Endothelial cell of umbilical vein (primary cell): ENCODE measurements around the gene ZDHHC18. TPM values are rescaled to one million over a fixed set of nuclear protein-coding genes. Genes with fewer than 3 reads are reported as not detected.

Experiments
- BruUV-seq: library from RNA; stranded (reverse); fragments of 400-500 nt; replicated peaks from 2 replicates; lab custom pipeline; 2021; lab: Mats Ljungman, UMichigan
- CTCF ChIA-PET: fragments of 300-600, 350-600 bp; sonication (Branson Sonifier 250); formaldehyde crosslinking; loops from one replicate; lab custom pipeline; 2021; ENCODE audit warnings: antibody characterized with exemption, inconsistent platforms; lab: Charles Lee
- POLR2A ChIA-PET: fragments of 300-600, 350-600 bp; sonication (Branson Sonifier 250); formaldehyde crosslinking; loops from one replicate; lab custom pipeline; 2021; ENCODE audit warnings: antibody characterized with exemption, inconsistent platforms; lab: Charles Lee
- DNase-seq: peaks from one replicate; pipeline ENCODE4 v3.0.0-alpha.2; 2011; ENCODE audit warnings: low read depth, low spot score
- FAIRE-seq: peaks from 2 replicates; lab custom pipeline; 2011; peaks lifted over from hg19 to GRCh38; lab: Jason Lieb, UNC
- H2AFZ ChIP-seq: 2 replicates; pipeline ENCODE4 v1.6.0; 2012; ENCODE audit warnings: low read depth, low read length, control low read depth, inconsistent platforms
- H3K27ac ChIP-seq: 2 replicates; pipeline ENCODE4 v1.5.1; 2011; ENCODE audit warnings: low read depth, mild to moderate bottlenecking, control low read depth, low read length, moderate library complexity; ENCODE audit not compliant: insufficient read depth
- H3K27me3 ChIP-seq, 2 experiments: 2 replicates each; pipeline versions ENCODE4 v1.6.0 to v1.6.1; 2011; ENCODE audit warnings: low read length in 2 of 2, mixed read lengths in 1 of 2; ENCODE audit not compliant: control insufficient read depth in 2 of 2, insufficient read depth in 2 of 2
- H3K36me3 ChIP-seq, 2 experiments: 2 replicates in 1 of 2; 3 replicates in 1 of 2; pipeline ENCODE4 v1.5.1; 2011; ENCODE audit warnings: low read length in 2 of 2, mild to moderate bottlenecking in 1 of 2, moderate library complexity in 1 of 2; ENCODE audit not compliant: control insufficient read depth in 2 of 2, insufficient read depth in 2 of 2; ENCODE audit errors: extremely low read depth in 1 of 2
- H3K4me1 ChIP-seq: 3 replicates; pipeline ENCODE4 v1.5.1; 2011; ENCODE audit warnings: mild to moderate bottlenecking, low read length; ENCODE audit not compliant: control insufficient read depth, insufficient read depth; ENCODE audit errors: extremely low read depth
- H3K4me2 ChIP-seq: 2 replicates; pipeline ENCODE4 v1.6.1; 2011; ENCODE audit warnings: low read length, control low read depth, mixed read lengths; ENCODE audit not compliant: insufficient read depth
- H3K4me3 ChIP-seq, 3 experiments: fragments of 200-600 bp in 1 of 3; sonication (generic), shearing (Covaris generic) in 1 of 3; replicated peaks in 1 of 3; 2 replicates each; pipeline ENCODE4 v1.5.1; 2011 to 2016; ENCODE audit warnings: control low read depth in 3 of 3, low read length in 3 of 3, mild to moderate bottlenecking in 2 of 3, inconsistent platforms in 1 of 3, low read depth in 1 of 3, moderate library complexity in 1 of 3; ENCODE audit not compliant: insufficient read depth in 1 of 3
- H3K79me2 ChIP-seq: 2 replicates; pipeline ENCODE4 v1.6.0; 2012; ENCODE audit warnings: low read length, inconsistent platforms; ENCODE audit not compliant: control insufficient read depth, insufficient read depth
- H3K9ac ChIP-seq: replicated peaks from 2 replicates; pipeline ENCODE3; 2011; ENCODE audit warnings: low read length, control low read depth; ENCODE audit not compliant: insufficient read depth; ENCODE audit errors: extremely low read depth
- H3K9me1 ChIP-seq: replicated peaks from 3 replicates; pipeline ENCODE4 v1.6.0; 2011; ENCODE audit warnings: mild to moderate bottlenecking, low read length; ENCODE audit not compliant: control insufficient read depth, insufficient read depth; ENCODE audit errors: extremely low read depth
- H3K9me3 ChIP-seq: replicated peaks from 2 replicates; pipeline ENCODE4 v1.5.1; 2012; ENCODE audit warnings: low read length, inconsistent platforms; ENCODE audit not compliant: control insufficient read depth, insufficient read depth
- H4K20me1 ChIP-seq: replicated peaks from 2 replicates; pipeline ENCODE3; 2011; ENCODE audit warnings: mild to moderate bottlenecking, low read length; ENCODE audit not compliant: control insufficient read depth, insufficient read depth; ENCODE audit errors: extremely low read depth
- EZH2 ChIP-seq: IDR thresholded peaks from 2 replicates; pipeline ENCODE4 v1.6.1; 2012; ENCODE audit warnings: borderline replicate concordance, low read depth, mild to moderate bottlenecking, moderate library complexity, low read length, inconsistent platforms; ENCODE audit not compliant: severe bottlenecking
- FOS ChIP-seq: IDR thresholded peaks from 2 replicates; pipeline ENCODE4 v1.6.1; 2011; ENCODE audit warnings: mild to moderate bottlenecking, low read length, moderate library complexity, borderline replicate concordance; ENCODE audit not compliant: insufficient read depth
- GATA2 ChIP-seq: IDR thresholded peaks from 2 replicates; pipeline ENCODE4 v1.7.0; 2011; ENCODE audit warnings: low read depth, mild to moderate bottlenecking, moderate library complexity, mixed read lengths, low read length; ENCODE audit not compliant: insufficient read length, insufficient read depth
- JUN ChIP-seq: IDR thresholded peaks from 2 replicates; pipeline ENCODE4 v1.6.1; 2011; ENCODE audit warnings: borderline replicate concordance, low read depth; ENCODE audit not compliant: insufficient read length, insufficient read depth
- MYC ChIP-seq: IDR thresholded peaks from one replicate; pipeline ENCODE4 v1.6.1; 2011; ENCODE audit warnings: mild to moderate bottlenecking, low read depth, low read length
- POLR2A ChIP-seq: IDR thresholded peaks from 2 replicates; pipeline ENCODE4 v1.6.1; 2012; ENCODE audit warnings: low read depth, mild to moderate bottlenecking, control low read depth, low read length
- POLR2AphosphoS5 ChIP-seq: IDR thresholded peaks from 2 replicates; pipeline ENCODE4 v1.6.1; 2012; ENCODE audit warnings: low read depth, mild to moderate bottlenecking, control low read depth, low read length, moderate library complexity; ENCODE audit not compliant: insufficient read depth
- dilution Hi-C: fragments of 300-500 bp; cut with MboI; formaldehyde crosslinking; loops from one replicate; pipeline ENCODE4 v1.15.0; 2019; ENCODE audit warnings: low sequenced_read_pairs; ENCODE audit not compliant: extremely low pct_ligation_motif_present
- intact Hi-C: fragments of 100-400 bp; cut with micrococcal nuclease; formaldehyde crosslinking; loops from one replicate; pipeline ENCODE4 v1.10.0; 2022
- polyA plus RNA-seq, 4 experiments: library from polyadenylated mRNA; depleted of rRNA in 3 of 4; stranded (reverse) in 3 of 4; unstranded in 1 of 4; fragments of >200 nt; gene quantifications; 2 replicates each; pipeline versions ENCODE4 v1.2.1 to v1.2.3, GENCODE V29; 2011 to 2012; ENCODE audit warnings: missing spikeins in 1 of 4
- total RNA-seq: library from RNA; stranded (reverse); gene quantifications from 2 replicates; pipeline ENCODE4 v1.2.3, GENCODE V29; 2021
- TF ChIP-seq, protein P1 (sequence below): IDR thresholded peaks from 2 replicates; pipeline ENCODE4 v1.6.1; 2011; ENCODE audit not compliant: insufficient read depth, insufficient read length
- TF ChIP-seq, protein P2 (sequence below), 2 donors: IDR thresholded peaks; 1 replicate in 1 of 2; 2 replicates in 1 of 2; pipeline ENCODE4 v1.5.1; 2011; ENCODE audit warnings: low read length in 2 of 2, mild to moderate bottlenecking in 2 of 2, moderate library complexity in 2 of 2, control low read depth in 1 of 2, inconsistent platforms in 1 of 2, low read depth in 1 of 2; ENCODE audit not compliant: insufficient read depth in 1 of 2; ENCODE audit errors: extremely low read depth in 1 of 2

ZDHHC18 gene
- total and polyA plus RNA-seq, 2 donors (not counting 3 experiments of a cell fraction or from before 2014, with no cell fraction given): 25.2 to 48.2 TPM

DNA sequence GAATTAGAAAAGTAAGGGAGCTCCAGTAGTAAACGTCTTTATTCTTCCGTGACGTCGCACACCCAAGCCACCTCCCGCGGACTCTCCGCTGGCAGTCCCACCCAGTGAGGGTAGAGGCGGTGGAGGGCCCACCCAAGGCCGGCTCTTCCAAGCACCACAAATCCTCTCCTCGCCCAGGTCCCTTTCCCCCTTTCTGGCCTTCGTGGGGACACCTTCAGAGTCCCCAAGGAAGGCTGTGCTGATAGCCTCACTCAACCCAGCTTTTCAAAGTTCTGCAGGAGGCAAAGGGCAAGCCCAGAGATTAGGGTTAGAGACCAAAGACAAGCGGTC lies 63.9 kb downstream of the ZDHHC18 start:
- peak overlapping the region; percentile 41 for H2AFZ ChIP-seq
- POLR2A ChIA-PET: interaction anchor here (0.6 to 1.9 kb wide), 5 partner anchors 10 to 197 kb away, joined by 3 to 17 read pairs (median 5); partner anchors contain the start of gene GPATCH3
- H3K4me1 ChIP-seq: peaks cover 6% of the 10 kb centered on the region
- no peaks in the 10 kb centered on the region for H4K20me1 ChIP-seq
- H3K27ac ChIP-seq: peak overlapping the region; percentile 46
- H3K79me2 ChIP-seq: peaks cover 18% of the 10 kb centered on the region
- no peaks in the 10 kb centered on the region for H3K9me3 ChIP-seq
- H3K4me2 ChIP-seq: peak overlapping the region; percentile 44
- TF ChIP-seq POLR2AphosphoS5 (peak; percentile 5), EZH2 (no peak)
- DNase-seq (no peak), FAIRE-seq (no peak)
- H3K27me3 ChIP-seq: no peaks in the 10 kb centered on the region
- peak overlapping the region; percentile 52 for H3K9ac ChIP-seq
- TSS peak; percentile 99 for BruUV-seq
- CTCF ChIA-PET: interaction anchor here (0.6 to 1.3 kb wide), 8 partner anchors 10 to 288 kb away, joined by 3 to 9 read pairs (median 3); partner anchors contain the start of genes GPATCH3 and ZDHHC18
- dilution Hi-C loops (no loop called here), intact Hi-C loops (no loop called here)
- no peaks in the 10 kb centered on the region for H3K9me1 ChIP-seq
- H3K36me3 ChIP-seq: peaks cover 9 to 30% of the 10 kb centered on the region in 2 experiments
- peak overlapping the region; percentile 18 to 82 (median 54) for H3K4me3 ChIP-seq

DNA sequence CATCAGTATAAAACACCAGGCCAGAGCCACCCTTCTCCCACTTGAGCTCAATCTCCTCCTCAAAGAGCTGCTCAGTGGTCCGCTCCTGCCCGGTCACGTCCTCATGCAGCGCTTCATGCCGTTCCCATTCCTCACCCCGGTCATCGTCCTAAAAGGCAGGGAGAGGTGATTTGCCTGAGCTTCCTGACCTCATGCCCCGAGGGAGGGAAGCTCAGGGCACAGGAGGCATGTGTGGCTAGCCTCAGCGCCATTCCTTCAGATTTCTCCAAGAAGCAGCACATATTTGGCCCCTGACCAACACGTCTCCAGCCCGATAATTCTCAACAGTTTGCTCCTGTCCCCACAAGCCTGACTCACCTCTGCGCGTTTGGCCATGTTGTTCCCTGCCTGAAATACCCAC lies 67.8 kb downstream of the ZDHHC18 start:
- intact Hi-C loops (no loop called here), dilution Hi-C loops (no loop called here)
- H3K27ac ChIP-seq: no peak overlapping the region
- ChIA-PET POLR2A (no interaction called here), CTCF (no interaction called here)
- H3K4me3 ChIP-seq: no peak overlapping the region
- no peaks in the 10 kb centered on the region for H3K9me3 ChIP-seq
- no peaks in the 10 kb centered on the region for H3K27me3 ChIP-seq
- H3K4me1 ChIP-seq: peaks cover 8% of the 10 kb centered on the region
- H3K9ac ChIP-seq: no peak overlapping the region
- H3K79me2 ChIP-seq: peaks cover 16% of the 10 kb centered on the region
- no peak overlapping the region for H3K4me2 ChIP-seq
- no peak overlapping the region for H2AFZ ChIP-seq
- no peak for FAIRE-seq
- DNase-seq: no peak
- TF ChIP-seq, protein P1, sequence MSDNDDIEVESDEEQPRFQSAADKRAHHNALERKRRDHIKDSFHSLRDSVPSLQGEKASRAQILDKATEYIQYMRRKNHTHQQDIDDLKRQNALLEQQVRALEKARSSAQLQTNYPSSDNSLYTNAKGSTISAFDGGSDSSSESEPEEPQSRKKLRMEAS: no peak
- TF ChIP-seq MYC (no peak), POLR2AphosphoS5 (no peak), POLR2A (no peak), EZH2 (no peak), FOS (no peak), JUN (no peak), GATA2 (no peak)
- TF ChIP-seq, protein P2, sequence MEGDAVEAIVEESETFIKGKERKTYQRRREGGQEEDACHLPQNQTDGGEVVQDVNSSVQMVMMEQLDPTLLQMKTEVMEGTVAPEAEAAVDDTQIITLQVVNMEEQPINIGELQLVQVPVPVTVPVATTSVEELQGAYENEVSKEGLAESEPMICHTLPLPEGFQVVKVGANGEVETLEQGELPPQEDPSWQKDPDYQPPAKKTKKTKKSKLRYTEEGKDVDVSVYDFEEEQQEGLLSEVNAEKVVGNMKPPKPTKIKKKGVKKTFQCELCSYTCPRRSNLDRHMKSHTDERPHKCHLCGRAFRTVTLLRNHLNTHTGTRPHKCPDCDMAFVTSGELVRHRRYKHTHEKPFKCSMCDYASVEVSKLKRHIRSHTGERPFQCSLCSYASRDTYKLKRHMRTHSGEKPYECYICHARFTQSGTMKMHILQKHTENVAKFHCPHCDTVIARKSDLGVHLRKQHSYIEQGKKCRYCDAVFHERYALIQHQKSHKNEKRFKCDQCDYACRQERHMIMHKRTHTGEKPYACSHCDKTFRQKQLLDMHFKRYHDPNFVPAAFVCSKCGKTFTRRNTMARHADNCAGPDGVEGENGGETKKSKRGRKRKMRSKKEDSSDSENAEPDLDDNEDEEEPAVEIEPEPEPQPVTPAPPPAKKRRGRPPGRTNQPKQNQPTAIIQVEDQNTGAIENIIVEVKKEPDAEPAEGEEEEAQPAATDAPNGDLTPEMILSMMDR (IDR thresholded peaks at IDR 0.05; ENCODE audit: extremely low read depth in 1 of 2, insufficient read depth in 1 of 2, low read depth in 1 of 2, low read length in 2 of 2): no peak
- H3K9me1 ChIP-seq: no peaks in the 10 kb centered on the region
- BruUV-seq: no TSS peak
- no peaks in the 10 kb centered on the region for H4K20me1 ChIP-seq
- peaks cover 0 to 25% of the 10 kb centered on the region in 2 experiments for H3K36me3 ChIP-seq
